Measurements from ENCODE around the gene DYNC1LI2.

DNA sequence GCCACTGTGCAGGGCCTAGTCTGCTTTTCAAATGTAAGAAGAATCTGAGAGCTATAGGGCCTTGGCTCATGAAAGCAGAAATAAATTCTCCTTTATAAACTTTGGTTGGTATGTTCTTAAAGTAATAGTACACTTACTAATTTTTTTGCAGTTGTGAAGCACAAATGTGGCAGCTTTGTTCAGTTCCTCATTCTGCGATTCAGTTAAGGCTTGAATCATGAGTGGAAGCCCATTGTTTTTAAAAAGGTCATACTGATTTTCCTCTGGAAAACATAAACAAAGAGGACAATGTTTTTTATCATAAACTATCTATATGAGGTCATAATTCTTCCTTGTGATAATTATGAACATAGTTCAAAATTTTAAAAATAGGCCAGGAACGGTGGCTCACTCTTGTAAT is 23.6 kb upstream of the DYNC1LI2 start:
- no peak for TF ChIP-seq CTCF (IDR thresholded peaks at IDR 0.05)
- TF ChIP-seq EZH2 (IDR thresholded peaks at IDR 0.05; ENCODE audit: borderline replicate concordance, insufficient read depth, low read depth, low read length, poor library complexity, severe bottlenecking), result no peak
